Gastroesophageal sphincter (tissue), 4 donors: ENCODE measurements around the gene VSIG10. TPM values are rescaled to one million over a fixed set of nuclear protein-coding genes. Genes with fewer than 3 reads are reported as not detected.
A peak's percentile ranks its signal among the peaks of the same experiment; 100 is the strongest.

Experiments used
- ATAC-seq: fragments of 150-250 bp; one replicate; pipeline ENCODE4 v1.9.1; 2016; ENCODE audit warnings: mild to moderate bottlenecking, moderate library complexity
- H3K27ac ChIP-seq, 4 donors: fragments of 200-600 bp; sonication (generic) in 3 of 4; 1 replicate in 3 of 4; 2 replicates in 1 of 4; pipeline ENCODE4 v1.5.1; 2016 to 2019
- H3K27me3 ChIP-seq: fragments of 200-600 bp; sonication (generic); one replicate; pipeline ENCODE4 v1.5.1; 2019
- H3K36me3 ChIP-seq, 2 donors: fragments of 200-600 bp; sonication (generic); one replicate each; pipeline ENCODE4 v1.5.1; 2019; ENCODE audit warnings: control low read depth in 1 of 2
- H3K4me1 ChIP-seq, 3 donors: fragments of 200-600 bp; sonication (generic); 1 replicate in 2 of 3; 2 replicates in 1 of 3; pipeline ENCODE4 v1.5.1; 2016 to 2019; ENCODE audit warnings: control low read depth in 2 of 3
- H3K4me3 ChIP-seq, 2 donors: fragments of 200-600 bp; sonication (generic); one replicate each; pipeline ENCODE4 v1.5.1; 2019; ENCODE audit warnings: mild to moderate bottlenecking in 1 of 2, moderate library complexity in 1 of 2
- H3K9me3 ChIP-seq, 3 donors: fragments of 200-600 bp; sonication (generic); one replicate each; pipeline ENCODE4 v1.5.1; 2017 to 2019; ENCODE audit warnings: control low read depth in 2 of 3
- CTCF ChIP-seq, 4 experiments: fragments of 200-600 bp in 2 of 4; fragments of 450-650 bp in 2 of 4; sonication (generic) in 1 of 4; IDR thresholded peaks; one replicate each; pipeline ENCODE4 v1.5.1; 2017 to 2019; ENCODE audit warnings: antibody characterized with exemption in 4 of 4, mild to moderate bottlenecking in 2 of 4, moderate library complexity in 2 of 4
- EP300 ChIP-seq: sonication (generic); formaldehyde crosslinking; IDR thresholded peaks from one replicate; pipeline ENCODE4 v1.6.1; 2017; ENCODE audit warnings: antibody characterized with exemption, mild to moderate bottlenecking
- POLR2A ChIP-seq, 2 donors: fragments of 450-650 bp; IDR thresholded peaks; one replicate each; pipeline ENCODE4 v1.6.1; 2017; ENCODE audit warnings: antibody characterized with exemption in 2 of 2, mild to moderate bottlenecking in 2 of 2, moderate library complexity in 1 of 2
- POLR2AphosphoS5 ChIP-seq: sonication (generic); formaldehyde crosslinking; IDR thresholded peaks from one replicate; pipeline ENCODE4 v1.6.1; 2017; ENCODE audit warnings: antibody characterized with exemption
- WGBS, 2 donors: methylation state at CpG; one replicate each; pipeline ENCODE4 v1.1.5; 2018; ENCODE audit warnings: low coverage in 1 of 2; 5-methylcytosine and 5-hydroxymethylcytosine counted together
- total RNA-seq, 4 donors: library from RNA; depleted of rRNA; stranded (reverse); fragments of >200 nt; gene quantifications; one replicate each; pipeline ENCODE4 v1.1.0, GENCODE V29; 2016

The VSIG10 gene
- total RNA-seq, 4 donors from 2014 or later, result 14.7 to 24.6 (median 17.6) TPM

DNA sequence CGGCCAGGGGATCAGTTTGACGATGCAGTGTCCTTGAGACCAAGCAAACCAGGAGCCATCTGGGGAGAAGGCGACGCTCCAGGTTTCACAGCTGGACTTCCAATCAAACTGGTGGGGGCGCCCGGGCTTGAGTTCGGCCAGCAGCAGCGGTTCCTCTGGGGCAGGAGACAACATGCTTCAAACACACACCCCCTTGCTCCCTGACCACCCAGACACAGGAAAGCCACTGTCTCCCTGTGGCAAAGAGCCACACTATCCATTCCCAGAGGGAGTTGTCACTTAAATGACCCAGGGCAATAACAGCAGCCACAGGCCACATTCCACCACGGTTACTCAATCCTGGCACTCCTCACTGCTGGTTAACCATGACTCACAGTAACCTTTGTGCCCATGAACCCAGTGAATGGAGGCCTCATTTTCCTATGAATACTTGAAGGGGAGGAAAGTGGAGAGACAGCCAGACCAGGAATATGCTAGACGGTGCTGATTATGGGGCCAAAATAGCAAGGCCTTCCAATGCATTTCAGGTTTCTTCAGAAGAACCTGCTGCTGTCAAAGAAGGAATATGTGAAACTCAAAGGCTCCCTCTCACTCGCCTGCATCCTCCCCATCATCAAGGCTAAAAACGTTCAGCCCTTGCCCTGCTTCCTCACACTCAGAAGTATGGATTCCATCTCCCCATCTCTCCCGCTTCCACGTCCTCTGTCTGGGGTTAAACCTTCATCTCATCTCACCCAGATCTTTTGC is 51.3 kb downstream of the VSIG10 start:
- Histone ChIP-seq H3K27ac (peak overlapping the region; percentile 19 to 75 (median 59)), H3K9me3 (no peaks in the 10 kb centered on the region), H3K27me3 (no peaks in the 10 kb centered on the region), H3K4me1 (peaks cover 11 to 58% (median 14%) of the 10 kb centered on the region in 3 donors), H3K4me3 (no peak overlapping the region), H3K36me3 (peaks cover 0 to 45% of the 10 kb centered on the region in 2 donors)
- TF ChIP-seq EP300, result no peak
- peak; percentile 99 for TF ChIP-seq POLR2AphosphoS5
- no peak for TF ChIP-seq POLR2A (IDR thresholded peaks at IDR 0.05)
- TF ChIP-seq CTCF (IDR thresholded peaks at IDR 0.05), result no peak
- ATAC-seq, result peak; percentile 95
- 31% methylated on average over 5 of the region's 14 CpGs; no CpG with 5 or more reads in 1 of the 2 donors for WGBS, 2 donors

GRCh38 chr12:118050972-118051910 is 52.6 kb downstream of the VSIG10 start:
- 67 to 95% methylated on average over 6 to 11 of the region's 12 CpGs for WGBS, 2 donors
- Histone ChIP-seq H3K36me3 (peaks cover 0 to 55% of the 10 kb centered on the region in 2 donors), H3K4me1 (peaks cover 11 to 48% (median 14%) of the 10 kb centered on the region in 3 donors), H3K27me3 (no peaks in the 10 kb centered on the region), H3K4me3 (no peak overlapping the region), H3K9me3 (no peaks in the 10 kb centered on the region), H3K27ac (peak overlapping the region in 2 of 4 donors; percentile 52 to 75)
- ATAC-seq, result no peak
- TF ChIP-seq POLR2A (IDR thresholded peaks at IDR 0.05) (no peak), CTCF (IDR thresholded peaks at IDR 0.05) (peak in 1 of 4 experiments; percentile 13)

DNA sequence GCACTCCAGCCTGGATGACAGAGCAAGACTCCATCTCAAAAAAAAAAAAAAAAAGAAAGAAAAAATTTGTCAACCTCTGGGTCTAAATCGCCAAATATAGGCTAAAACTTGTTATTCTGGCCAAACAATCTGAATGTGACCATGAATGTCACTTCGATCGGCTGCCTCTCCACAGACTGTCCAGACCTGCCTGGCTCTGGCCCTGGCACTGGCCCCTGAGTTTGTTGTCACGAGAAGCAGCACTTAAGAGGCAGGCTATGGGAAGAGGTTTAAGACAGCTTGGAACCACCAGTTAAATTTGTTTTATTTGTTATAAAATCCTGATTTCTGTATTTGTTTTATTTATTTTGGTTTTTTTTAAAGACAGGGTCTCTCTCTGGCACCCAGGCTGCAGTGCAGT is 57.4 kb downstream of the VSIG10 start:
- H3K27ac ChIP-seq, result no peak overlapping the region
- 96 to 100% methylated on average over 4 of the region's 4 CpGs for WGBS, 2 donors
- TF ChIP-seq POLR2A (IDR thresholded peaks at IDR 0.05), result no peak
- no peak for TF ChIP-seq POLR2AphosphoS5
- TF ChIP-seq EP300, result no peak
- TF ChIP-seq CTCF (IDR thresholded peaks at IDR 0.05), result no peak
- H3K36me3 ChIP-seq, result peaks cover 0 to 96% of the 10 kb centered on the region in 2 donors
- ATAC-seq, result no peak
- peaks cover 0 to 3% (median 0%) of the 10 kb centered on the region in 3 donors for H3K4me1 ChIP-seq
- no peak overlapping the region for H3K4me3 ChIP-seq
- H3K27me3 ChIP-seq, result no peaks in the 10 kb centered on the region
- no peaks in the 10 kb centered on the region for H3K9me3 ChIP-seq

GRCh38 chr12:118044577-118044976 is 59.2 kb downstream of the VSIG10 start:
- Histone ChIP-seq H3K36me3 (peaks cover 0 to 96% of the 10 kb centered on the region in 2 donors), H3K4me1 (no peaks in the 10 kb centered on the region), H3K9me3 (no peaks in the 10 kb centered on the region), H3K4me3 (no peak overlapping the region), H3K27ac (no peak overlapping the region), H3K27me3 (no peaks in the 10 kb centered on the region)
- WGBS, 2 donors, result 86 to 97% methylated on average over 7 to 8 of the region's 8 CpGs
- no peak for ATAC-seq
- TF ChIP-seq POLR2AphosphoS5 (no peak), POLR2A (IDR thresholded peaks at IDR 0.05) (no peak), CTCF (IDR thresholded peaks at IDR 0.05) (no peak), EP300 (no peak)
